ENCODE results near the gene ATP8A2.

DNA sequence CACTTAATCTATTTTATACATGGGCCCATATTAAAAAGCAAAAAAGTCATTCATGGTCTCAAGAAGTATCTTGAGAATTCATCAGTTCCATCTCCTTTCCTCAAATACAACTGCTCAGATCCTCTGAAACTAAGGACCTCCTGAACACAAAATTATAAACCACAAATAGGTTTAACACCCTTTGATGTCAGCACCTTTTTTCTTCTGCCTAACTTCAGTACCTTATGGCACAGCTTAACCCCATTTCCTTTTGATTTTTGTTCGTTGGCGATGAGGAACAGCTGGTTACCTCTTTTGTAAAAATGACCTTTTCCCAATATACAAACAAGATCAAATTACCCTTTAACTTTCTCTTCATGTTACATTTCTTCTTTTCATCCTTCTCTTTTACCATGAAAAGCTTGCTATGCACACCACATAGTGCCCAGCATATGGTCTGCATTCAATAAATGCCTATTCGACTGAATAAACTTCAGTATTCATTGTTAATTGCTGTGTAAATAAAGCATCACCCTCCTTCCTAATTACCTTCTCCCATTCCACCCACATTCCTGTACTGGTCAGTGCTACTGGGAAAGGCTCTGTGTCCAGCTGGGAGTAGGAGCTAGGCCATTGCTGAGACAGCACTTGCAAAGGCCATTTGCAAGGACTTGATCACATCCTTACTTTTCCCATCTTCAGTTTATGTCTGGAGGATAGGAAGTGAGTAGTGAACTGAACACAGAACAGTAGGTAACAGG lies 362.1 kb downstream of the ATP8A2 start:
- TF ChIP-seq CTCF (IDR thresholded peaks at IDR 0.05) (no peak), POLR2A (IDR thresholded peaks at IDR 0.05) (no peak)

Measured in testis (tissue), 2 donors.